Effector CD4-positive, alpha-beta T cell (primary cell): ENCODE measurements around the gene PRRX2.
"Not testable (repeated sequence)": the region's sequence is repeated elsewhere in the genome, so short reads cannot be mapped to it uniquely, and the experiment has no call there.

Experiments
- DNase-seq: peaks from one replicate; pipeline ENCODE4 v3.0.0-alpha.2; 2020

PRRX2 gene

GRCh38 chr9:129655154-129655553 lies 10.3 kb upstream of the PRRX2 start:
- no peak for DNase-seq

DNA sequence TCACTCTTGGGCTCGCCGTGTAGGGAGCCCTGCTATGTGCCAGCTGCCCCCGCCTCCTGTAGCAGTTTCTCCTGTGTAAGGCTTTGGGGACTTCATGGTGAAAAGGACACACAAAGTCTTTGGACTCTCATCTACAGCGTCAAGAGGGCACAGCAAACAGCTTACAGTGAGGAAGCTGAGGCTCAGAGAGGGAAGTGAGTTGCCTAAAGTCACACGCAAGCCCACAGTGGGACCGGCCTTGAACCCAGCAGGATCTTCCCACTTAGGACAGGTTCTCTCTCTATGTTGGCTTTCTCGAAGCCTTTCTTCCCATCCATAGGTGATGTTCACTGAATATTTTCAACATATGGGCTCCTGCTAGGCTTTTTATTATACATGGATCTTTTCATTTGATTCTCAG lies 9.8 kb upstream of the PRRX2 start:
- DNase-seq, result no peak

- no peak for DNase-seq
These were observed 8.6 kb upstream of the PRRX2 start for GRCh38 chr9:129656795-129657390.

GRCh38 chr9:129661029-129661428 lies 4.4 kb upstream of the PRRX2 start:
- DNase-seq, result no peak

DNA sequence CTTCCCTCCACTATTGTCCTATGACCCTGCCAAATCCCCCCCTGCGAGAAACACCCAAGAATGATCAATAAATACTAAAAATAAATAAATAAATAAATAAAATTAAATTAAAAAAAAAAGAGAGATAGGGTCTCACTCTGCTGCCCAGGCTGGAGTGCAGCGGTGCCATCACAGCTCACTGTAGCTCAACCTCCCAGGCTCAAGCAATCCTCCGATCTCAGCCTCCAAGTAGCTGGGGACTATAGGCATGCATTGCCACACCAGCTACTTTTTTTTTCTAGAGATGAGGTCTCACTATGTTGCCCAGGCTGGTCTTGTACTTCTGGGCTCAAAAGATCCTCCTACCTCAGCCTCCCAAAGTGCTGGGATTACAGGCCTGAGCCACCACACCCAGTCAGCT lies 3.2 kb upstream of the PRRX2 start:
- not testable (repeated sequence) for DNase-seq

- DNase-seq, result no peak
These were observed 580 bp upstream of the PRRX2 start for GRCh38 chr9:129664746-129665388.

GRCh38 chr9:129665814-129666520 lies 520 bp downstream of the PRRX2 start:
- DNase-seq, result no peak

DNA sequence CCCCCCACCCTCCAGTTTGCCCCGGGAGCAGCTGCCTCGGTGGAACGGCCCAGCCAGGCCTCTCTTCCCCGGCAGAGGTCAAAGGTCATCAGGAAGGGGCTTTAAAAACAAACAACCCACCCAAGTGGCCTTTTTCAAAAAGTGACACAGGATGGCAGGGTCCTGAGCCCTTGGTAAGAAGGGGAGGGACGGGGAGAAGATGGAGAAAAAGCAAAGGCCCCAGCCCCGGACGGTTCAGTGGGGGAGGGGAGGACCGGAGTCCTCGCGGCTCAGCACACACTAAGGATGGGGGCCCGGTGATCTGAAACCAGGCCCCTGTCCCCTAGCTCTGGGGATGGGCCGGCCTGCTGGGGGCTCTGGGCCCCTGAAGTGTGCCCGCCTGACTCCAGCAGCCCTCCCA lies 1.1 kb downstream of the PRRX2 start:
- no peak for DNase-seq

DNA sequence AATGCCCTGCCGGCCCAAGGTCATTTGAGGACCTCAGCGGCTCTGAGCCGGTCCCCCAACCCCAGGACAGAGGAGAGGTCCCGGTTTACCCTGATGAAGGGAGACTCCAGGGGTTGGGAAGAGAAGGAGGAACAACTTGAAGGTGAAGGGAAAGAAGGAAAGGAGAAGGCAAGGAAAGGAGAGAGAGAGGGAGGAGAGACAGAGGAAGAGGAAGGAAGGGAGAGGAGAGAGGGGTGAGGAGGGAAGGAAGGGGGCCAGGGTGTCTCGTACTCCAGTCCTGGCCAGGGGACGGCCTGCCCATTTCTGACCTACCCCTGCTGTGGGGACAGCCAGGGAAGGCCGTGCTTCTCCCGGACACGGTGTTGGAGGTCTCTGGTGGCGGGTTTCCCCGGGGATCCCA lies 1.9 kb downstream of the PRRX2 start:
- no peak for DNase-seq

GRCh38 chr9:129667850-129668249 lies 2.4 kb downstream of the PRRX2 start:
- DNase-seq, result no peak

GRCh38 chr9:129669141-129669718 lies 3.8 kb downstream of the PRRX2 start:
- DNase-seq, result no peak

DNA sequence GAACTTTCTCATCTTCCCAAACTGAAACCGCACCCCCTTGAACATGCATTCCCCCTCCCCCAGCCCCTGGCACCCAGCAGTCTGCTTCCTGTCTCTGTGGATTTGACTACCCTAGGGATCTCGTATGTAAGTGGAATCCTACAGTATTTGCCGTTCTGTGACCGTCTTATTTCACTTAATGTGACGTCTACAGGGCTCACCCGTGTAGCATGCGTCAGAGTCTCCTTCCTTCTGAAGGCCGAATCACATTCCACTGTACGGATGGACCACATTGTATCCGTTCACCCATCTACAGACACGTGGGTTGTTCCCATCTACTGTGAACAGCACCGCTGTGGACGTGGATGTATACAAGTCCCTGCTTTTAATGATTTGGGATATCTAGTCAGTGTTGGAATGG lies 4.5 kb downstream of the PRRX2 start:
- no peak for DNase-seq

GRCh38 chr9:129671065-129671464 lies 5.6 kb downstream of the PRRX2 start:
- DNase-seq, result no peak

DNA sequence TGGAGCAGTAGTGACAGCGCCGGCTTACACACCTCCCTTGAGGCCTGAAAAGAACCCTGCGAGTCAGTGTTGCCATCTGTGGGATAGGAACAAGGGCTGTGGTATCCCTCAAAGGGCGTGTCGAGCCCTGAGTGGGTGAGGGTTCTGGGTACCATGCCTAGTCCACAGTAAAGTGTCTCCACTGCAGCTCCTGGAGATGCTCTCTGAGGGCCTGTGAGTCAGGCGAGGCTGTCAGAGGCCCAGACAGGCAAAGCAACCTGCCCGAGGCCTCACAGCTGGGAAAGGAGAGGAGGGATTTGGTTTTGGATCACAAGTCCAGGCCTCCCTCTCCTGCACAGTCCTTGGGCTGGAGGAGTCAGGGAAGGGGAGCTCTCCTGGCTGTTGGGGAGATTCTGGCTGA lies 6.1 kb downstream of the PRRX2 start:
- DNase-seq, result no peak

DNA sequence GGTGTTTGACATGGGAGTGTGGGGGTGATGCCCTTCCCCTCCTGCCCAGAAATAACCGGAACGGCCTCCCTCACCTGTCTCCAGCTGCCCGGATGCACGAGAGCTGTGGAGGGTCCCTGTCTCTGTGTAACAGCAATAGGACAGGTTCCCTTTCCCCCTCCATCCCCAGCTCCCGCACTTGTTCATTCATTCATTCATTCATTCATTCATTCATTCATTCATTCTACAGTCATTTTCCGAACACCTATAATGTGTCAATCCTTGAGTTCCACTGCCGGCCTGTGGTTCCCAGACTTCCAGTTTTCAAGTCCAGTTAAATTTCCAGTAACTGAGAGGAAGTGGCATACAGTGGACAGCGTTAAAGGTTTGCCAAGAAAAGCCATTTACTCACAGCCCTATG lies 7.3 kb downstream of the PRRX2 start:
- DNase-seq, result no peak

GRCh38 chr9:129673602-129674001 lies 8.2 kb downstream of the PRRX2 start:
- DNase-seq, result no peak

GRCh38 chr9:129674229-129674628 lies 8.8 kb downstream of the PRRX2 start:
- DNase-seq, result no peak

DNA sequence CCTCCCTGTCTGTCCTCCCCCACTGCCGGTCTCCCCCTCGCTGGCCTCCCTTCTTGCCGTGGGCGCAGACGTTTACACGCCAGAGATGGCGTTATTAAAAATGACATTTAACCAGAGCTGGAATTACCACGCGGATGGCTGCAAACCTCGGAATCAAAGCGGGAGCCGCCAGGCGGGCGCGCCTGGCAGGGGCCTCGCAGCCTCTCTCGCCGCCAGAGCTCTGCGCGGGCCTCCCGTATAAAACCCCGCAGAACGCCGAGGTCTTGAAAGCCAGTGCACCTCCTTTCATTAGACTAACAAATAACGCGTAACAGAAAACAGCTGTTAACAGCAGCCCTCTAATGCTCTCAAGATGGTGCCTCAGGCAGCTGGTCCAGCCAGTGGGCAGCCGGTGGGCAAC lies 10.2 kb downstream of the PRRX2 start:
- DNase-seq, result no peak

DNA sequence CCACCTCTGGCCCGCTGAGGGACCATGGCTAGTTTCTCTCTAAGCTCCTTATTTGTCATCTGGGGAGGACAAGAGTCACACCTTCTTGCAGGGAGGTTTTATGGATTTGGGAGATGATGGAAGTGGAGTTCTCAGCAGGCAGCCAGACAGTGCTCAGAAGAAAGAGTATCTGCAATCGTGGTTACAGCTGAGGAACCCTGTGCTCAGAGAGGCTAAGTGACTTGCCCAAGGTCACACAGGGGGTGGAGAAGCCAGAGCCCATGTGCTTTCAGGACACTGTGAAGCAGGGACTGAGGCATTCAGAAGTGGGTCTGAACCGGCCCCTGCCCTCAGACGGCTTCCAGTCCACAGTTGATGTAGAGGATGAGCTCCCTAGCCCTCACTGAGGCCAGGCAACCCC lies 10.8 kb downstream of the PRRX2 start:
- DNase-seq, result no peak

- DNase-seq, result no peak
These were observed 11.5 kb downstream of the PRRX2 start for GRCh38 chr9:129676975-129677374.

DNA sequence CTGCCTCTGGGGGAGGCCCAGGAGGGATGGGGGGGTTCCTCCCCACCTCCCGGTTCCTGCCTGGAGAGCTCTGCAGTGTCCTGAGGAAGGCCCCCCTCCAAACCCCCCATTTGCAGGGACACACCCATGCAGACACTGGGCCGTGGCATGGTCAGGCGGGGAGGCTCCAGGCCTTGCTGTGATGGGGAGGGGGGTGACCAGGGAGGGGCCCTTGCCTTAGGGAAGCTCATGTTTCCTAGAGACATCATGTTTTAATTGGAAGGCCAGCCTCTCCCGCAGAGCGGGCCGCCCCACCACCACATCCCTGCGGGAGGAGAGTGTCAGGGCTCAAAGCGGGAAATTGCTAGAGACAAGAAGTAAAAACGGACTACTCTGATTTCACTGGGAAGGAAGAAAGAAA lies 12.0 kb downstream of the PRRX2 start:
- DNase-seq, result no peak

DNA sequence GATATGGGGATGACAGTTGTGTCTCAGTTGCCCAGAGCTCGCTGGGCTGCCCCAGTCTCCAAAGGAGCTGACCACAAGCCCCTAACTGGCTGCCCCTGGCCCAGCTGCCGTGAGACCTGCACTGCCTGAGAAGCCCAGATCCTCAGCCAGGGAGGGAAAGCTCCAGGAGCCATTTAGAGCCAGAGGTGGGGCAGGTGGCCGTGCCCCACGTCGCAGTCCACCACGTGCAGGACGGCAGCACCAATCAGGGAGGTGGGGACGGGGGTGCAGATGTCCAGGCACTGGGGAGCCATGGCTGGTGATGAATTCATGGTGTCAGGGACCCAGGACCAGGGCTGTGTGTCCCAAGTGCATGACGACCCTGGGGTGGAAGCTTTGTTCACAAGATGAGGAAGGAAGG lies 13.4 kb downstream of the PRRX2 start:
- no peak for DNase-seq

DNA sequence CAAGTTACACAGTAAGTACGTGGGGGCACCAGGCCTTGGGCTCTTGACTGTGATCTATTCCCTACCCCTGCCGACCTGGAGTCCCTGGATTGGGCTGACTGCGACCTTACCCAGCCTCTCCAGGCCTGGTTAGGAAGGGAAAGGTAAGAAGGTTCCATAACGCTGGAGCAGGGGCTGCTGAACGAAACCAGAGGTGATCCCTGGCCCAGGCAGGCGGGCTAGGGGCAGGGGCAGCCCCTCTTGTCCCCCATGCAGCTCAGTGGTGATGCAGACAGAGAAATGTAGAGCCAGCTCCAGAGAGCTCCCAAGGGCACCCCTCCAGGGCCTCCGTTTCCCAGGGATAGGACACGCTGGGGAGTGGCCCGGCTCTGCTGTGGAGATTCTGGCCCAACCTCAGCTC lies 14.1 kb downstream of the PRRX2 start:
- DNase-seq, result no peak

DNA sequence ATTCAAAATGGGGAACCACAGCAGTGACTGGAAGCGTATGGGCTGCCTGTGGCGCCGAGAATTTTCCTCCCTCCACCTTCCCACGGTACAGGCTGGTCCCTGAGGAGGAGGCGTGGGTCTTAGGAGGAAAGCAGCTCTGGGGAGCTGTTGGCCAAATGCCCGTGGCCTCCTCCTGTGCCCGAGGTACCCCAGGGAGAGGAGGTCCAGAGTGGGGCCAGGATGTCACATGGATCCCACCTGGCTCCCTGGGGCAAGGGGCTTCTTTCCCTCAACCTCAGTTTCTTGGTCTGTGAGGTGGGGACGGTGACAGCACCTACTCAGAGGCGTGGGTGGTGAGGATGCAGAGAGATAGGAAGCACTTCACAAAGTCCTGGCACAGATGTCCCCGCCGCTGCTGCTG lies 16.5 kb downstream of the PRRX2 start:
- DNase-seq, result no peak
